Uterus (tissue), 2 donors: ENCODE data around the gene AP1AR.

ENCODE experiments used
- POLR2A ChIP-seq, 2 donors: fragments of 450-650 bp; IDR thresholded peaks; one replicate each; pipeline ENCODE4 v1.6.1; 2016; ENCODE audit warnings: antibody characterized with exemption in 2 of 2, mild to moderate bottlenecking in 1 of 2, moderate library complexity in 1 of 2
- TF ChIP-seq, protein P1 (sequence below), 4 experiments: fragments of 200-600 bp in 2 of 4; fragments of 450-650 bp in 2 of 4; sonication (generic) in 2 of 4; IDR thresholded peaks; one replicate each; pipeline ENCODE4 v1.5.1; 2016 to 2019; ENCODE audit warnings: antibody characterized with exemption in 4 of 4, mild to moderate bottlenecking in 2 of 4, moderate library complexity in 1 of 4

DNA sequence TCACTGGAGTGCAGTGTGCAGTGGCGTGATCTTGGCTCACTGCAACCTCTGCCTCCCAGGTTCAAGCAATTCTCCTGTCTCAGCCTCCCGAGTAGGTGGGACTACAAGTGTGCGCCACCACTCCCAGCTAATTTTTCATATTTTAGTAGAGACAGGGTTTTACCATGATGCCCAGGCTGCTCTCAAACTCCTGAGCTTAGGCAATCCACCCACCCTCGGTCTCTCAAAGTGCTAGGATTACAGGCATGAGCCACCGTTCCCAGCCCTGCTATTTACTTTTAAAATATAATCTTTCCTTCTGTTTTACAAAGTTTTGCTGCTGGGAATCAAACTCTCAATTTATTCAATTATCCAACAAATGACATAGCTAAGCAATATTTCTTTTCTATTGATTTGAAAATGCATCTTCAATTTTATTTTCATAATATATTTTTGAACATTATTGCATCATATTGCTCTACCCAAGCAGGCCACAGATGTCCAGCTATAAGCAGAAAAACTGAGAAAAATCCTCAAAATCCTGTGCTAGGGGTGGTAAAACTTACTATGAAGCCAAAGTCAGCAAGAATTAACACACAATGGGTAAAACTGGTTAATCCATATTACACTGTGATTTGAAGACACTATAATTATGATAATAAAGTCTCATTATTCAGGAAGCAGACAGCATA lies 48.9 kb downstream of the AP1AR start:
- TF ChIP-seq, protein P1, sequence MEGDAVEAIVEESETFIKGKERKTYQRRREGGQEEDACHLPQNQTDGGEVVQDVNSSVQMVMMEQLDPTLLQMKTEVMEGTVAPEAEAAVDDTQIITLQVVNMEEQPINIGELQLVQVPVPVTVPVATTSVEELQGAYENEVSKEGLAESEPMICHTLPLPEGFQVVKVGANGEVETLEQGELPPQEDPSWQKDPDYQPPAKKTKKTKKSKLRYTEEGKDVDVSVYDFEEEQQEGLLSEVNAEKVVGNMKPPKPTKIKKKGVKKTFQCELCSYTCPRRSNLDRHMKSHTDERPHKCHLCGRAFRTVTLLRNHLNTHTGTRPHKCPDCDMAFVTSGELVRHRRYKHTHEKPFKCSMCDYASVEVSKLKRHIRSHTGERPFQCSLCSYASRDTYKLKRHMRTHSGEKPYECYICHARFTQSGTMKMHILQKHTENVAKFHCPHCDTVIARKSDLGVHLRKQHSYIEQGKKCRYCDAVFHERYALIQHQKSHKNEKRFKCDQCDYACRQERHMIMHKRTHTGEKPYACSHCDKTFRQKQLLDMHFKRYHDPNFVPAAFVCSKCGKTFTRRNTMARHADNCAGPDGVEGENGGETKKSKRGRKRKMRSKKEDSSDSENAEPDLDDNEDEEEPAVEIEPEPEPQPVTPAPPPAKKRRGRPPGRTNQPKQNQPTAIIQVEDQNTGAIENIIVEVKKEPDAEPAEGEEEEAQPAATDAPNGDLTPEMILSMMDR (IDR thresholded peaks at IDR 0.05), result no peak
- no peak for TF ChIP-seq POLR2A (IDR thresholded peaks at IDR 0.05)
